Endothelial cell of umbilical vein (primary cell): ENCODE data around the gene SYTL2. TPM values are rescaled to one million over a fixed set of nuclear protein-coding genes. Genes with fewer than 3 reads are reported as not detected.

Experiments used
- BruUV-seq: library from RNA; stranded (reverse); fragments of 400-500 nt; replicated peaks from 2 replicates; lab custom pipeline; 2021; lab: Mats Ljungman, UMichigan
- CTCF ChIA-PET: fragments of 300-600, 350-600 bp; sonication (Branson Sonifier 250); formaldehyde crosslinking; loops from one replicate; lab custom pipeline; 2021; ENCODE audit warnings: antibody characterized with exemption, inconsistent platforms; lab: Charles Lee
- POLR2A ChIA-PET: fragments of 300-600, 350-600 bp; sonication (Branson Sonifier 250); formaldehyde crosslinking; loops from one replicate; lab custom pipeline; 2021; ENCODE audit warnings: antibody characterized with exemption, inconsistent platforms; lab: Charles Lee
- DNase-seq: peaks from one replicate; pipeline ENCODE4 v3.0.0-alpha.2; 2011; ENCODE audit warnings: low read depth, low spot score
- FAIRE-seq: peaks from 2 replicates; lab custom pipeline; 2011; peaks lifted over from hg19 to GRCh38; lab: Jason Lieb, UNC
- H2AFZ ChIP-seq: 2 replicates; pipeline ENCODE4 v1.6.0; 2012; ENCODE audit warnings: low read depth, low read length, control low read depth, inconsistent platforms
- H3K27ac ChIP-seq: 2 replicates; pipeline ENCODE4 v1.5.1; 2011; ENCODE audit warnings: low read depth, mild to moderate bottlenecking, control low read depth, low read length, moderate library complexity; ENCODE audit not compliant: insufficient read depth
- H3K27me3 ChIP-seq, 2 experiments: 2 replicates each; pipeline versions ENCODE4 v1.6.0 to v1.6.1; 2011; ENCODE audit warnings: low read length in 2 of 2, mixed read lengths in 1 of 2; ENCODE audit not compliant: control insufficient read depth in 2 of 2, insufficient read depth in 2 of 2
- H3K36me3 ChIP-seq, 2 experiments: 2 replicates in 1 of 2; 3 replicates in 1 of 2; pipeline ENCODE4 v1.5.1; 2011; ENCODE audit warnings: low read length in 2 of 2, mild to moderate bottlenecking in 1 of 2, moderate library complexity in 1 of 2; ENCODE audit not compliant: control insufficient read depth in 2 of 2, insufficient read depth in 2 of 2; ENCODE audit errors: extremely low read depth in 1 of 2
- H3K4me1 ChIP-seq: 3 replicates; pipeline ENCODE4 v1.5.1; 2011; ENCODE audit warnings: mild to moderate bottlenecking, low read length; ENCODE audit not compliant: control insufficient read depth, insufficient read depth; ENCODE audit errors: extremely low read depth
- H3K4me2 ChIP-seq: 2 replicates; pipeline ENCODE4 v1.6.1; 2011; ENCODE audit warnings: low read length, control low read depth, mixed read lengths; ENCODE audit not compliant: insufficient read depth
- H3K4me3 ChIP-seq, 3 experiments: fragments of 200-600 bp in 1 of 3; sonication (generic), shearing (Covaris generic) in 1 of 3; replicated peaks in 1 of 3; 2 replicates each; pipeline ENCODE4 v1.5.1; 2011 to 2016; ENCODE audit warnings: control low read depth in 3 of 3, low read length in 3 of 3, mild to moderate bottlenecking in 2 of 3, inconsistent platforms in 1 of 3, low read depth in 1 of 3, moderate library complexity in 1 of 3; ENCODE audit not compliant: insufficient read depth in 1 of 3
- H3K79me2 ChIP-seq: 2 replicates; pipeline ENCODE4 v1.6.0; 2012; ENCODE audit warnings: low read length, inconsistent platforms; ENCODE audit not compliant: control insufficient read depth, insufficient read depth
- H3K9ac ChIP-seq: replicated peaks from 2 replicates; pipeline ENCODE3; 2011; ENCODE audit warnings: low read length, control low read depth; ENCODE audit not compliant: insufficient read depth; ENCODE audit errors: extremely low read depth
- H3K9me1 ChIP-seq: replicated peaks from 3 replicates; pipeline ENCODE4 v1.6.0; 2011; ENCODE audit warnings: mild to moderate bottlenecking, low read length; ENCODE audit not compliant: control insufficient read depth, insufficient read depth; ENCODE audit errors: extremely low read depth
- H3K9me3 ChIP-seq: replicated peaks from 2 replicates; pipeline ENCODE4 v1.5.1; 2012; ENCODE audit warnings: low read length, inconsistent platforms; ENCODE audit not compliant: control insufficient read depth, insufficient read depth
- H4K20me1 ChIP-seq: replicated peaks from 2 replicates; pipeline ENCODE3; 2011; ENCODE audit warnings: mild to moderate bottlenecking, low read length; ENCODE audit not compliant: control insufficient read depth, insufficient read depth; ENCODE audit errors: extremely low read depth
- EZH2 ChIP-seq: IDR thresholded peaks from 2 replicates; pipeline ENCODE4 v1.6.1; 2012; ENCODE audit warnings: borderline replicate concordance, low read depth, mild to moderate bottlenecking, moderate library complexity, low read length, inconsistent platforms; ENCODE audit not compliant: severe bottlenecking
- FOS ChIP-seq: IDR thresholded peaks from 2 replicates; pipeline ENCODE4 v1.6.1; 2011; ENCODE audit warnings: mild to moderate bottlenecking, low read length, moderate library complexity, borderline replicate concordance; ENCODE audit not compliant: insufficient read depth
- GATA2 ChIP-seq: IDR thresholded peaks from 2 replicates; pipeline ENCODE4 v1.7.0; 2011; ENCODE audit warnings: low read depth, mild to moderate bottlenecking, moderate library complexity, mixed read lengths, low read length; ENCODE audit not compliant: insufficient read length, insufficient read depth
- JUN ChIP-seq: IDR thresholded peaks from 2 replicates; pipeline ENCODE4 v1.6.1; 2011; ENCODE audit warnings: borderline replicate concordance, low read depth; ENCODE audit not compliant: insufficient read length, insufficient read depth
- MYC ChIP-seq: IDR thresholded peaks from one replicate; pipeline ENCODE4 v1.6.1; 2011; ENCODE audit warnings: mild to moderate bottlenecking, low read depth, low read length
- POLR2A ChIP-seq: IDR thresholded peaks from 2 replicates; pipeline ENCODE4 v1.6.1; 2012; ENCODE audit warnings: low read depth, mild to moderate bottlenecking, control low read depth, low read length
- POLR2AphosphoS5 ChIP-seq: IDR thresholded peaks from 2 replicates; pipeline ENCODE4 v1.6.1; 2012; ENCODE audit warnings: low read depth, mild to moderate bottlenecking, control low read depth, low read length, moderate library complexity; ENCODE audit not compliant: insufficient read depth
- dilution Hi-C: fragments of 300-500 bp; cut with MboI; formaldehyde crosslinking; loops from one replicate; pipeline ENCODE4 v1.15.0; 2019; ENCODE audit warnings: low sequenced_read_pairs; ENCODE audit not compliant: extremely low pct_ligation_motif_present
- intact Hi-C: fragments of 100-400 bp; cut with micrococcal nuclease; formaldehyde crosslinking; loops from one replicate; pipeline ENCODE4 v1.10.0; 2022
- polyA plus RNA-seq, 4 experiments: library from polyadenylated mRNA; depleted of rRNA in 3 of 4; stranded (reverse) in 3 of 4; unstranded in 1 of 4; fragments of >200 nt; gene quantifications; 2 replicates each; pipeline versions ENCODE4 v1.2.1 to v1.2.3, GENCODE V29; 2011 to 2012; ENCODE audit warnings: missing spikeins in 1 of 4
- total RNA-seq: library from RNA; stranded (reverse); gene quantifications from 2 replicates; pipeline ENCODE4 v1.2.3, GENCODE V29; 2021
- TF ChIP-seq, protein P1 (sequence below), 2 donors: IDR thresholded peaks; 1 replicate in 1 of 2; 2 replicates in 1 of 2; pipeline ENCODE4 v1.5.1; 2011; ENCODE audit warnings: low read length in 2 of 2, mild to moderate bottlenecking in 2 of 2, moderate library complexity in 2 of 2, control low read depth in 1 of 2, inconsistent platforms in 1 of 2, low read depth in 1 of 2; ENCODE audit not compliant: insufficient read depth in 1 of 2; ENCODE audit errors: extremely low read depth in 1 of 2
- TF ChIP-seq, protein P2 (sequence below): IDR thresholded peaks from 2 replicates; pipeline ENCODE4 v1.6.1; 2011; ENCODE audit not compliant: insufficient read depth, insufficient read length

Gene SYTL2
- total and polyA plus RNA-seq, 2 donors (not counting 3 experiments of a cell fraction or from before 2014, with no cell fraction given), result 1.4 to 2.4 TPM

DNA sequence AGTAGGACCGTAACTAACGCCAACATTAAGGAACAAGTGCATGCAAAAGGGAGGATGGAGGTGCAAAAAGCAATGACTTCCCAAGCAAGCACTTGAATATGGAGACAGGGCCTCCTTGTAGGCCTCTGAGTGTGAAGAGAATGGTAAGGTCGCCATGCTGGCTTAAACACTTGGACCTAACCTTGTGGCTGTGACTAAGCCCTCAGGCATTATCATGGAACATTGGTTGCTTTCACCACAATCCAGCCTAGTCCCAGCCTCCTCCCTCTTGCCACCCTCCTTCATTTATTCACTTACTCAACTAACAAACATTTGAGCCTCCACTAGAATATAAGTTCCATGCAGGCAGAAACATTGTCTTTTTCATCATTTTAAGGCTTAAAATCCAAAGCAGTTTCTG is 11.9 kb upstream of the SYTL2 start:
- H4K20me1 ChIP-seq, result no peaks in the 10 kb centered on the region
- no peak overlapping the region for H3K27ac ChIP-seq
- no peaks in the 10 kb centered on the region for H3K9me1 ChIP-seq
- no peaks in the 10 kb centered on the region for H3K36me3 ChIP-seq
- no peaks in the 10 kb centered on the region for H3K9me3 ChIP-seq
- POLR2A ChIA-PET, result no interaction called here
- H3K79me2 ChIP-seq, result no peaks in the 10 kb centered on the region
- peaks cover 5% of the 10 kb centered on the region for H3K4me1 ChIP-seq
- no peak for DNase-seq
- no peak overlapping the region for H2AFZ ChIP-seq
- intact Hi-C loops, result no loop called here
- H3K4me2 ChIP-seq, result no peak overlapping the region
- TF ChIP-seq, protein P1, sequence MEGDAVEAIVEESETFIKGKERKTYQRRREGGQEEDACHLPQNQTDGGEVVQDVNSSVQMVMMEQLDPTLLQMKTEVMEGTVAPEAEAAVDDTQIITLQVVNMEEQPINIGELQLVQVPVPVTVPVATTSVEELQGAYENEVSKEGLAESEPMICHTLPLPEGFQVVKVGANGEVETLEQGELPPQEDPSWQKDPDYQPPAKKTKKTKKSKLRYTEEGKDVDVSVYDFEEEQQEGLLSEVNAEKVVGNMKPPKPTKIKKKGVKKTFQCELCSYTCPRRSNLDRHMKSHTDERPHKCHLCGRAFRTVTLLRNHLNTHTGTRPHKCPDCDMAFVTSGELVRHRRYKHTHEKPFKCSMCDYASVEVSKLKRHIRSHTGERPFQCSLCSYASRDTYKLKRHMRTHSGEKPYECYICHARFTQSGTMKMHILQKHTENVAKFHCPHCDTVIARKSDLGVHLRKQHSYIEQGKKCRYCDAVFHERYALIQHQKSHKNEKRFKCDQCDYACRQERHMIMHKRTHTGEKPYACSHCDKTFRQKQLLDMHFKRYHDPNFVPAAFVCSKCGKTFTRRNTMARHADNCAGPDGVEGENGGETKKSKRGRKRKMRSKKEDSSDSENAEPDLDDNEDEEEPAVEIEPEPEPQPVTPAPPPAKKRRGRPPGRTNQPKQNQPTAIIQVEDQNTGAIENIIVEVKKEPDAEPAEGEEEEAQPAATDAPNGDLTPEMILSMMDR (IDR thresholded peaks at IDR 0.05; ENCODE audit: extremely low read depth in 1 of 2, insufficient read depth in 1 of 2, low read depth in 1 of 2, low read length in 2 of 2), result no peak
- no peak for TF ChIP-seq GATA2
- H3K27me3 ChIP-seq, result peaks cover 0 to 2% of the 10 kb centered on the region in 2 experiments
- CTCF ChIA-PET, result no interaction called here
- H3K9ac ChIP-seq, result no peak overlapping the region
- dilution Hi-C loops, result no loop called here
- H3K4me3 ChIP-seq, result no peak overlapping the region
- no peak for FAIRE-seq
- no TSS peak for BruUV-seq

DNA sequence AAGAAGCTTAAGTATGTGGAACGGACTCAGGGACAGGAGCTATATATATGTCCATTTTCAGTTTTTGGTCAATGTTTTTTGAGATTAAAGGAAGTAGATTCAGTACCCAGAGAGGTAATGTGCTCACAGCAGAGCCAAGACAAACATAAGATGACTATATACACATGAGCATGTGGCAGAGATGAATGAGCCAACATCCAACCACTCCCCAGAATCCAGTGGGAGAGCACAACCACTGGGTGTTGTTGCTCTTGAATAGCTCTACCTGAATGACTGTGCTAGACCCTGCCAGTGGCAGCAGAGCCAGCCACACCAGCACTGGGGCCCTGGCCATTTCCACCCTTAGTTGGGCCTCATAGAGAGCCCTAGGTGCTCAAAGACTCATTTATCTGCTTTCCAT is 10.7 kb upstream of the SYTL2 start:
- no peaks in the 10 kb centered on the region for H3K9me1 ChIP-seq
- no peak overlapping the region for H3K27ac ChIP-seq
- H4K20me1 ChIP-seq, result no peaks in the 10 kb centered on the region
- H2AFZ ChIP-seq, result no peak overlapping the region
- no peak for DNase-seq
- no peaks in the 10 kb centered on the region for H3K4me1 ChIP-seq
- ChIA-PET CTCF (no interaction called here), POLR2A (no interaction called here)
- no TSS peak for BruUV-seq
- FAIRE-seq, result no peak
- H3K4me3 ChIP-seq, result no peak overlapping the region
- no peak overlapping the region for H3K9ac ChIP-seq
- H3K79me2 ChIP-seq, result no peaks in the 10 kb centered on the region
- no peaks in the 10 kb centered on the region for H3K36me3 ChIP-seq
- H3K27me3 ChIP-seq, result peaks cover 0 to 2% of the 10 kb centered on the region in 2 experiments
- TF ChIP-seq EZH2 (no peak), MYC (no peak), GATA2 (no peak), FOS (no peak), JUN (no peak), POLR2AphosphoS5 (no peak), POLR2A (no peak)
- TF ChIP-seq, protein P1 (IDR thresholded peaks at IDR 0.05; ENCODE audit: extremely low read depth in 1 of 2, insufficient read depth in 1 of 2, low read depth in 1 of 2, low read length in 2 of 2), result no peak
- TF ChIP-seq, protein P2, sequence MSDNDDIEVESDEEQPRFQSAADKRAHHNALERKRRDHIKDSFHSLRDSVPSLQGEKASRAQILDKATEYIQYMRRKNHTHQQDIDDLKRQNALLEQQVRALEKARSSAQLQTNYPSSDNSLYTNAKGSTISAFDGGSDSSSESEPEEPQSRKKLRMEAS, result no peak
- dilution Hi-C loops (no loop called here), intact Hi-C loops (no loop called here)
- H3K9me3 ChIP-seq, result no peaks in the 10 kb centered on the region
- H3K4me2 ChIP-seq, result no peak overlapping the region
